ENCODE results near the gene ATXN3. TPM values are rescaled to one million over a fixed set of nuclear protein-coding genes. Genes with fewer than 3 reads are reported as not detected.
"Not testable (repeated sequence)": the region's sequence is repeated elsewhere in the genome, so short reads cannot be mapped to it uniquely, and the experiment has no call there.

ATXN3 gene
- total RNA-seq, 1 donor from 2014 or later: 25.9 TPM

DNA sequence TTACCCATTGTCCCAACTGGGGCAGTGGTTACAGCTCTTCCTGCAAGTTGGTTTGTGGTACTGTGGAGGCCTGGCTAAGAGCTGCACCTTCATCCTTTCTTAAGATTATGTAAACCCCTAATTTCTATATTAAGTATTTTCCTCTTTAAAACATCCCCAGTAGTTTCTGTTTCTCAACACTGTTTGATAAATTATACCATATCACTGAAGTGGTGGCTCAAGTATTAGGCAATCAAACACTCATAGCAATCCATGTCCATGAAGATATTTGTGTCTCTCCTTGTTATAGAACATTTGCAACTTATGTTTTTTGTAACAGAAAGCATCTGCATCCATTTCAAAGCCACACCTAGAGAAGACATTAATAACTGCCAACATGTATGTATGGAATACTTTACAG, 31.8 kb downstream of the ATXN3 start:
- Mint-ChIP-seq H3K27me3 (ENCODE audit: low read depth) (no peaks in the 10 kb centered on the region), H3K9me3 (no peaks in the 10 kb centered on the region), H3K27ac (ENCODE audit: unreplicated experiment) (no peak overlapping the region), H3K4me1 (no peaks in the 10 kb centered on the region), H3K4me3 (no peak overlapping the region), H3K36me3 (ENCODE audit: low read depth) (peaks cover 2% of the 10 kb centered on the region)
- DNase-seq (ENCODE audit: low read depth, low spot score): no peak
- TF ChIP-seq, protein P1, sequence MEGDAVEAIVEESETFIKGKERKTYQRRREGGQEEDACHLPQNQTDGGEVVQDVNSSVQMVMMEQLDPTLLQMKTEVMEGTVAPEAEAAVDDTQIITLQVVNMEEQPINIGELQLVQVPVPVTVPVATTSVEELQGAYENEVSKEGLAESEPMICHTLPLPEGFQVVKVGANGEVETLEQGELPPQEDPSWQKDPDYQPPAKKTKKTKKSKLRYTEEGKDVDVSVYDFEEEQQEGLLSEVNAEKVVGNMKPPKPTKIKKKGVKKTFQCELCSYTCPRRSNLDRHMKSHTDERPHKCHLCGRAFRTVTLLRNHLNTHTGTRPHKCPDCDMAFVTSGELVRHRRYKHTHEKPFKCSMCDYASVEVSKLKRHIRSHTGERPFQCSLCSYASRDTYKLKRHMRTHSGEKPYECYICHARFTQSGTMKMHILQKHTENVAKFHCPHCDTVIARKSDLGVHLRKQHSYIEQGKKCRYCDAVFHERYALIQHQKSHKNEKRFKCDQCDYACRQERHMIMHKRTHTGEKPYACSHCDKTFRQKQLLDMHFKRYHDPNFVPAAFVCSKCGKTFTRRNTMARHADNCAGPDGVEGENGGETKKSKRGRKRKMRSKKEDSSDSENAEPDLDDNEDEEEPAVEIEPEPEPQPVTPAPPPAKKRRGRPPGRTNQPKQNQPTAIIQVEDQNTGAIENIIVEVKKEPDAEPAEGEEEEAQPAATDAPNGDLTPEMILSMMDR (conservative IDR thresholded peaks at IDR 0.05): no peak

DNA sequence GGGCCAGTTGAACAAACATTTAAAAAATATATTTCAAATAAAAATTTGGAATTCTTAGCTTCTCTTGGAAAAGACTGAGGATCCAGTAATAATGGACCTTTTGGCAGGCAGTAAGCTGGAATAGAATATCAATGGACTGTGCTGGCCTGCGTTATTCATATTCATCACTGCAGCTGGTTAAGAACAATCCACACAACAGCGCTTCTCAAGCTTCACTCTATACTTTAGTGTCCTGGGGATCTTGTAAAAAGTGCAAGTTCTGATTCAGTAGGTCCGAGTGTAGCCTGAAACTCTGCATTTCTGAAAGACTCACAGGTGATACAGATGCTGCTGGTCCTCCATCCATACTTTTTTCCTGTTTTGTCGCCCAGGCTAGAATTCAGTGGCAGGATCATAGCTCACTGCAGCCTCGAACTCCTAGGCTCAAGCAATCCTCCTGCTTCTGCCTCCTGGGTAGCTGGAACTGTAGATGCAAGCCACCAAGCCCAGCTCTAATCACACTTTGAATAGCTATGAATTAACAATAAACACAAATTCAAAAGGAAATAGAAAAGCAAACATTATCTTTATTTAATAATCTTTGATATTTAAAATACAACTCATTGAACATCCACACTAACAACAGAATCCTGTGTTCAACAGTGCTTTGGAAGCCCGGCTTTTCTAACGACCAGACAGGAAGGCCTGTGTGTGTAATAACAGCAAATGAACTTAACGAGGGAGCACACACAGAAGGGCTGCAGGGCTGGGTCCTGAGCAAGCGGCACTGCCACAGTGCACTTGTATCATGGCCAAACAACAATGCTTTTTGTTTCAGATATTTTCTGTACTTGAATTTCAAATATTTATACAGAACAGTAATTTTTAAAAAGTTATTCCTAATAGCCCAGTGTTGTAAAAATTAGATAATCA, 48.1 kb downstream of the ATXN3 start:
- Mint-ChIP-seq H3K27me3 (ENCODE audit: low read depth) (no peaks in the 10 kb centered on the region), H3K4me1 (no peaks in the 10 kb centered on the region), H3K9me3 (no peaks in the 10 kb centered on the region), H3K27ac (ENCODE audit: unreplicated experiment) (no peak overlapping the region), H3K4me3 (no peak overlapping the region), H3K36me3 (ENCODE audit: low read depth) (no peaks in the 10 kb centered on the region)
- TF ChIP-seq, protein P1 (conservative IDR thresholded peaks at IDR 0.05): no peak
- no peak for DNase-seq (ENCODE audit: low read depth, low spot score)

DNA sequence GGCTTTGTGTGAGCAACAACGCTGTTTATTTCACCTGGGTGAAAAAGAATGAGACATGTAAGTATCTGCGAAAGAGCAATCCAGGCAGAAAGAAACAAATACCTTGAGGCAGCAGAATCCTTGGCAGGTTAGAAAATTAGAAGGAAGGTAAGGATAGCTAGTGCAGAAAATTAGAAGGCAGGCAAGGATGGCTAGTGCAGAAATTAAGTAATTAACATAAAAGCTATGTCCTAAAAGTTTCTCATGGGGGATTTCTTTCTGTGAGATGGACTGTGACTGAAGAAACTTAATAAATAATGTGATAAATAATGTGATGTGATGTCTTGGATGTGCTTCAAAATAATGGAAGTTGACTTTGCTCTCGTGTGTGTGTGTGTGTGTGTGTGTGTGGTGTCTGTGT, 56.6 kb downstream of the ATXN3 start:
- TF ChIP-seq, protein P1 (conservative IDR thresholded peaks at IDR 0.05): no peak
- no peaks in the 10 kb centered on the region for H3K27me3 Mint-ChIP-seq (ENCODE audit: low read depth)
- H3K4me3 Mint-ChIP-seq: no peak overlapping the region
- no peak overlapping the region for H3K27ac Mint-ChIP-seq (ENCODE audit: unreplicated experiment)
- DNase-seq (ENCODE audit: low read depth, low spot score): no peak
- peaks cover 25% of the 10 kb centered on the region for H3K36me3 Mint-ChIP-seq (ENCODE audit: low read depth)
- no peaks in the 10 kb centered on the region for H3K4me1 Mint-ChIP-seq
- H3K9me3 Mint-ChIP-seq: peaks cover 8% of the 10 kb centered on the region

DNA sequence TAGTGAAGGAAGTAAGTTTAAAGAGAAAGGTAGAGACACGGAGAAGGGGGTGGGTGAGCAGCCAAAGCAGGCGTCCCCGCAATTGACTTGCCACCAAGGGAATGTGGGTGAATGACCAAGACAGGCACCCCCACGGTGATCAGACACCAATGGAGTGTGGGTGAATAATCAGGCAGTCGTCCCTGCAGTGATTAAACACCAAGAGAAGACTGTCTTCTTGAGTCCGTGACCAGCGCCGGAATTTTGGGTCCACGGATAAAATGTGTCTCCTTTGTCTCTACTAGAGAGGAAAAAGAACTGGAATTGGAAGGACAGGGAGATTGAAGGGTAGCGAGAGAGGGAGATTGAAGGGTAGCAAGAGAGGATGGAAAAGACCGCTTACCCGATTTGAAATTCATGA, 57.2 kb downstream of the ATXN3 start:
- H3K4me1 Mint-ChIP-seq; H3K9me3 Mint-ChIP-seq; DNase-seq (ENCODE audit: low read depth, low spot score); H3K4me3 Mint-ChIP-seq; H3K27ac Mint-ChIP-seq (ENCODE audit: unreplicated experiment); H3K27me3 Mint-ChIP-seq (ENCODE audit: low read depth): not testable (repeated sequence)
- H3K36me3 Mint-ChIP-seq (ENCODE audit: low read depth): peaks cover 25% of the 10 kb centered on the region

DNA sequence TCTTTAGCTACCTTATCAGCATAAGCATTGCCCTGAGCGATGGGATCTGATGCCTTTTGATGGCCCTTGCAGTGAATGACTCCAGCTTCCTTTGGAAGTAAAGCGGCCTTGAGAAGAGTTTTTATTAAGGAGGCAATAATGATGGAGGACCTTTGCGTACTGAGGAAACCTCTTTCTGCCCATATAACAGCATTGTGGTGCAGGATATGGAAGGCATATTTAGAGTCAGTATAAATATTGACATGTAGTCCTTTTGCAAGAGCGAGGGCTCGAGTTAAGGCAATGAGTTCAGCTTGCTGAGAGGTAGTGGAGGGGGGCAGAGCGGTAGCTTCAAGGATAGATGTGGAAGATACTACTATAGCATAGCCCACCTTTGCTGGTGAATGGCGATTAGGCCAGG, 60.5 kb downstream of the ATXN3 start:
- not testable (repeated sequence) for H3K27me3 Mint-ChIP-seq (ENCODE audit: low read depth); H3K4me1 Mint-ChIP-seq; H3K4me3 Mint-ChIP-seq; H3K27ac Mint-ChIP-seq (ENCODE audit: unreplicated experiment); DNase-seq (ENCODE audit: low read depth, low spot score); H3K9me3 Mint-ChIP-seq
- peaks cover 21% of the 10 kb centered on the region for H3K36me3 Mint-ChIP-seq (ENCODE audit: low read depth)

DNA sequence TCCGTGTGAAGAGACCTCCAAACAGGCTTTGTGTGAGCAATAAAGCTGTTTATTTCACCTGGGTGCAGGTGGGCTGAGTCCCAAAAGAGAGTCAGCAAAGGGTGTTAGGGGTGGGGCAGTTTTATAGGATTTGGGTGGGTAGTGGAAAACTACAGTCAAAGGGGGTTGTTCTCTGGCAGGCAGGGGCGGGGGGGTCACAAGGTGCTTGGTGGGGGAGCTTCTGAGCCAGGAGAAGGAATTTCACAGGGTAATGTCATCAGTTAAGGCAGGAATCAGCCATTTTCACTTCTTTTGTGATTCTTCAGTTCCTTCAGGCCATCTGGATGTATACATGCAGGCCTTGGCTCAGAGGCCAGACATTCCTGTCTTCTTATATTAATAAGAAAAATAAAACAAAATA, 64.6 kb downstream of the ATXN3 start:
- H3K36me3 Mint-ChIP-seq (ENCODE audit: low read depth); H3K27me3 Mint-ChIP-seq (ENCODE audit: low read depth); H3K4me3 Mint-ChIP-seq; DNase-seq (ENCODE audit: low read depth, low spot score); H3K9me3 Mint-ChIP-seq: not testable (repeated sequence)
- Mint-ChIP-seq H3K4me1 (peaks cover 37% of the 10 kb centered on the region), H3K27ac (ENCODE audit: unreplicated experiment) (peak overlapping the region; percentile 37)

DNA sequence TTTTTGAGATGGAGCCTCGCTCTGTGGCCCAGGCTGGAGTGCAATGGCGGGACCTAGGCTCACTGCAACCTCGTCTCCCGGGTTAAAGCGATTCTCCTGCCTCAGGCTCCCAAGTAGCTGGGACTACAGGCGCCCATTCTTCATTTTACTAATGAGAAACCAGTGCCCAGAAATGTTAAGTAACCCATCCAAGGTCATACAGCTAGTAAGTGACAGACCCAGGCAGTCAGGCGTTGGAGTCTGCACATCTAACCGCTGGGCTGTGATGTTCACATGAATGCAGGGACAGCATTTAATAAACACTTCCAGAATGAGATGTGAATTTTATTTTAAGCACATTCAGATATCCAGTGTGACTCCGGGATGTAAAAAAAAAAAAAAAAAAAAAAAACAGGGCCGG, 65.2 kb downstream of the ATXN3 start:
- DNase-seq (ENCODE audit: low read depth, low spot score): no peak
- H3K4me3 Mint-ChIP-seq: no peak overlapping the region
- no peaks in the 10 kb centered on the region for H3K36me3 Mint-ChIP-seq (ENCODE audit: low read depth)
- no peaks in the 10 kb centered on the region for H3K27me3 Mint-ChIP-seq (ENCODE audit: low read depth)
- H3K9me3 Mint-ChIP-seq: no peaks in the 10 kb centered on the region
- H3K4me1 Mint-ChIP-seq: peaks cover 40% of the 10 kb centered on the region
- TF ChIP-seq, protein P1 (conservative IDR thresholded peaks at IDR 0.05): no peak
- no peak overlapping the region for H3K27ac Mint-ChIP-seq (ENCODE audit: unreplicated experiment)
